IMR-90 (cell line): ENCODE measurements around the gene TENM3. TPM values are rescaled to one million over a fixed set of nuclear protein-coding genes. Genes with fewer than 3 reads are reported as not detected.
A peak's percentile ranks its signal among the peaks of the same experiment; 100 is the strongest.

ENCODE experiments used
- ATAC-seq: fragments of 200-7000 bp; cut with Tn5 transposase; 2 replicates; pipeline ENCODE4 v1.9.1; 2020; ENCODE audit warnings: low read depth, mild to moderate bottlenecking, moderate library complexity
- BruUV-seq: library from RNA; stranded (reverse); fragments of 400-500 nt; replicated peaks from 2 replicates; lab custom pipeline; 2021; lab: Mats Ljungman, UMichigan
- CTCF ChIA-PET: fragments of 300-600 bp; formaldehyde crosslinking; extraction: SDS; loops from one replicate; lab custom pipeline; 2021; ENCODE audit warnings: antibody characterized with exemption; lab: Yijun Ruan, JAX
- POLR2A ChIA-PET: fragments of 300-600 bp; sonication (Branson Sonifier 250); formaldehyde crosslinking; loops from one replicate; lab custom pipeline; 2022; ENCODE audit warnings: antibody characterized with exemption; ENCODE audit not compliant: unreplicated experiment; lab: Charles Lee
- DNase-seq: peaks from one replicate; pipeline ENCODE4 v3.0.0; 2013
- H2AFZ ChIP-seq: replicated peaks from 2 replicates; pipeline ENCODE3; 2013; ENCODE audit warnings: low read length, mild to moderate bottlenecking; ENCODE audit not compliant: poor library complexity
- H2AK5ac ChIP-seq: 2 replicates; pipeline ENCODE4 v1.6.1; 2013; ENCODE audit warnings: low read depth, low read length, inconsistent platforms
- H2AK9ac ChIP-seq: replicated peaks from 2 replicates; pipeline ENCODE3; 2013; ENCODE audit warnings: mild to moderate bottlenecking, low read depth, low read length, moderate library complexity; ENCODE audit not compliant: poor library complexity
- H2BK120ac ChIP-seq: 2 replicates; pipeline ENCODE4 v1.6.1; 2013; ENCODE audit warnings: low read depth, low read length, inconsistent platforms
- H2BK15ac ChIP-seq: 3 replicates; pipeline ENCODE4 v1.6.1; 2013; ENCODE audit warnings: low read depth, low read length, inconsistent platforms
- H2BK20ac ChIP-seq: 2 replicates; pipeline ENCODE4 v1.6.1; 2013; ENCODE audit warnings: low read depth, mild to moderate bottlenecking, inconsistent platforms, low read length, moderate library complexity
- H2BK5ac ChIP-seq: 2 replicates; pipeline ENCODE4 v1.6.1; 2013; ENCODE audit warnings: mild to moderate bottlenecking, low read depth, low read length, inconsistent platforms; ENCODE audit not compliant: poor library complexity, severe bottlenecking
- H3K14ac ChIP-seq: replicated peaks from 2 replicates; pipeline ENCODE4 v1.6.1; 2013; ENCODE audit warnings: low read depth, low read length, inconsistent platforms
- H3K18ac ChIP-seq: 2 replicates; pipeline ENCODE4 v1.6.1; 2013; ENCODE audit warnings: low read depth, low read length, control low read depth
- H3K23ac ChIP-seq: 2 replicates; pipeline ENCODE4 v1.6.1; 2013; ENCODE audit warnings: low read depth, low read length, inconsistent platforms
- H3K27ac ChIP-seq: 2 replicates; pipeline ENCODE4 v1.5.1; 2013; ENCODE audit warnings: mild to moderate bottlenecking, control low read depth, low read length; ENCODE audit not compliant: insufficient read depth
- H3K27me3 ChIP-seq: 2 replicates; pipeline ENCODE4 v1.6.1; 2013; ENCODE audit warnings: low read length; ENCODE audit not compliant: control insufficient read depth, insufficient read depth
- H3K36me3 ChIP-seq: 2 replicates; pipeline ENCODE4 v1.6.1; 2013; ENCODE audit warnings: low read length, mixed read lengths; ENCODE audit not compliant: control insufficient read depth, insufficient read depth
- H3K4ac ChIP-seq: 2 replicates; pipeline ENCODE4 v1.6.1; 2013; ENCODE audit warnings: low read depth, low read length, inconsistent platforms
- H3K4me1 ChIP-seq: 2 replicates; pipeline ENCODE4 v1.6.1; 2013; ENCODE audit warnings: low read length, mixed read lengths; ENCODE audit not compliant: control insufficient read depth, insufficient read depth
- H3K4me2 ChIP-seq: 2 replicates; pipeline ENCODE4 v1.6.1; 2013; ENCODE audit warnings: low read depth, mild to moderate bottlenecking, control low read depth, low read length, moderate library complexity
- H3K4me3 ChIP-seq: 2 replicates; pipeline ENCODE4 v1.5.1; 2013; ENCODE audit warnings: low read depth, mild to moderate bottlenecking, control low read depth, low read length, moderate library complexity; ENCODE audit not compliant: insufficient read depth
- H3K56ac ChIP-seq: 2 replicates; pipeline ENCODE4 v1.6.1; 2013; ENCODE audit warnings: low read length, inconsistent platforms; ENCODE audit not compliant: insufficient read depth; ENCODE audit errors: extremely low read depth
- H3K79me1 ChIP-seq, 2 experiments: 2 replicates each; pipeline ENCODE4 v1.6.1; 2013; ENCODE audit warnings: low read length in 2 of 2, inconsistent platforms in 1 of 2, low read depth in 1 of 2
- H3K9ac ChIP-seq: 2 replicates; pipeline ENCODE4 v1.6.1; 2013; ENCODE audit warnings: low read depth, low read length, control low read depth
- H3K9me1 ChIP-seq: 2 replicates; pipeline ENCODE4 v1.6.1; 2013; ENCODE audit warnings: low read length, inconsistent platforms; ENCODE audit not compliant: insufficient read depth
- H3K9me3 ChIP-seq: 2 replicates; pipeline ENCODE4 v1.6.1; 2013; ENCODE audit warnings: low read length; ENCODE audit not compliant: control insufficient read depth, insufficient read depth
- H4K20me1 ChIP-seq: 2 replicates; pipeline ENCODE4 v1.6.1; 2013; ENCODE audit warnings: low read length, inconsistent platforms; ENCODE audit not compliant: insufficient read depth
- H4K5ac ChIP-seq: 2 replicates; pipeline ENCODE4 v1.6.1; 2013; ENCODE audit warnings: mild to moderate bottlenecking, low read depth, low read length, control low read depth
- H4K8ac ChIP-seq, 2 experiments: 2 replicates each; pipeline ENCODE4 v1.6.1; 2013; ENCODE audit warnings: low read depth in 2 of 2, low read length in 2 of 2, control low read depth in 1 of 2, inconsistent platforms in 1 of 2
- H4K91ac ChIP-seq: 2 replicates; pipeline ENCODE4 v1.6.1; 2013; ENCODE audit warnings: low read depth, low read length, inconsistent platforms; ENCODE audit not compliant: insufficient read depth
- BHLHE40 ChIP-seq: fragments of 150-350 bp; IDR thresholded peaks from 2 replicates; pipeline ENCODE4 v1.6.1; 2016; ENCODE audit warnings: mild to moderate bottlenecking, low read depth, low read length
- CEBPB ChIP-seq: IDR thresholded peaks from 2 replicates; pipeline ENCODE4 v1.6.1; 2012; ENCODE audit warnings: low read depth, low read length, improper control_type of control experiment
- CHD1 ChIP-seq: IDR thresholded peaks from 2 replicates; pipeline ENCODE4 v1.6.1; 2012; ENCODE audit warnings: low read depth, low read length, improper control_type of control experiment
- FOS ChIP-seq: fragments of 150-350 bp; IDR thresholded peaks from 2 replicates; pipeline ENCODE4 v1.6.1; 2016; ENCODE audit warnings: low read depth, low read length
- MAFK ChIP-seq: IDR thresholded peaks from 2 replicates; pipeline ENCODE4 v1.6.1; 2012; ENCODE audit warnings: low read depth, low read length, improper control_type of control experiment
- MAZ ChIP-seq: IDR thresholded peaks from 2 replicates; pipeline ENCODE4 v1.6.1; 2012; ENCODE audit warnings: low read depth, mild to moderate bottlenecking, low read length, improper control_type of control experiment, moderate library complexity, borderline replicate concordance
- MXI1 ChIP-seq: IDR thresholded peaks from 2 replicates; pipeline ENCODE4 v1.6.1; 2012; ENCODE audit warnings: low read depth, mild to moderate bottlenecking, low read length, moderate library complexity, borderline replicate concordance
- NFE2L2 ChIP-seq: fragments of 150-350 bp; IDR thresholded peaks from 2 replicates; pipeline ENCODE4 v1.6.1; 2016; ENCODE audit warnings: low read depth, mild to moderate bottlenecking, low read length
- POLR2A ChIP-seq: IDR thresholded peaks from 2 replicates; pipeline ENCODE4 v1.6.1; 2012; ENCODE audit warnings: mild to moderate bottlenecking, low read depth, low read length
- RAD21 ChIP-seq: IDR thresholded peaks from 2 replicates; pipeline ENCODE4 v1.6.1; 2012; ENCODE audit warnings: low read length, improper control_type of control experiment
- RCOR1 ChIP-seq: IDR thresholded peaks from 2 replicates; pipeline ENCODE4 v1.6.1; 2012; ENCODE audit warnings: mild to moderate bottlenecking, low read length, improper control_type of control experiment; ENCODE audit not compliant: insufficient replicate concordance
- RFX5 ChIP-seq: IDR thresholded peaks from 2 replicates; pipeline ENCODE4 v1.8.0; 2012; ENCODE audit warnings: low read depth, mild to moderate bottlenecking, low read length, moderate library complexity
- SMC3 ChIP-seq: fragments of 150-350 bp; IDR thresholded peaks from 2 replicates; pipeline ENCODE4 v1.6.1; 2016; ENCODE audit warnings: low read depth, mild to moderate bottlenecking, antibody characterized with exemption, low read length, moderate library complexity
- WGBS, 2 experiments: methylation state at CpG; one replicate each; pipeline versions ENCODE4 v1.1.5 to v1.1.7; 2013; ENCODE audit warnings: missing lambda C conversion rate in 2 of 2; ENCODE audit not compliant: insufficient read length in 1 of 2; ENCODE audit errors: extremely low coverage in 2 of 2; 5-methylcytosine and 5-hydroxymethylcytosine counted together
- dilution Hi-C: fragments of 300-500 bp; cut with HindIII; formaldehyde crosslinking; loops from one replicate; pipeline ENCODE4 v1.14.3; 2018; ENCODE audit warnings: low sequenced_read_pairs; ENCODE audit not compliant: unreplicated experiment
- in situ Hi-C: fragments of 300-500 bp; cut with MboI; formaldehyde crosslinking; loops from 3 replicates; pipeline ENCODE4 v1.14.3; 2019; ENCODE audit warnings: low sequenced_read_pairs, inconsistent platforms, mixed read lengths
- intact Hi-C: fragments of 100-400 bp; cut with micrococcal nuclease; formaldehyde crosslinking; loops from 2 replicates; pipeline ENCODE4 v1.10.0; 2022
- polyA plus RNA-seq, 3 experiments: library from polyadenylated mRNA; depleted of rRNA; stranded (reverse); fragments of >200 nt; gene quantifications; 2 replicates each; pipeline ENCODE4 v1.2.3, GENCODE V29; 2012; ENCODE audit warnings: low replicate concordance in 1 of 3
- total RNA-seq: library from RNA; depleted of rRNA; stranded (reverse); fragments of >200 nt; gene quantifications from 2 replicates; pipeline ENCODE4 v1.2.3, GENCODE V29; 2012
- TF ChIP-seq, protein P1 (sequence below): conservative IDR thresholded peaks from 2 replicates; pipeline ENCODE4 v1.5.1; 2012; ENCODE audit warnings: mild to moderate bottlenecking, low read depth, low read length, improper control_type of control experiment
- TF ChIP-seq, protein P2 (sequence below): fragments of 150-350 bp; IDR thresholded peaks from 2 replicates; pipeline ENCODE4 v1.6.1; 2016; ENCODE audit warnings: low read depth, mild to moderate bottlenecking, low read length, moderate library complexity, borderline replicate concordance
- TF ChIP-seq, protein P3 (sequence below): fragments of 150-350 bp; IDR thresholded peaks from 2 replicates; pipeline ENCODE4 v1.6.1; 2017; ENCODE audit warnings: mild to moderate bottlenecking, antibody characterized with exemption, low read length, low read depth

TENM3 gene
- total and polyA plus RNA-seq, 2 of the 4 experiments (the other 2 are of a cell fraction), result 29.9 to 173 TPM

DNA sequence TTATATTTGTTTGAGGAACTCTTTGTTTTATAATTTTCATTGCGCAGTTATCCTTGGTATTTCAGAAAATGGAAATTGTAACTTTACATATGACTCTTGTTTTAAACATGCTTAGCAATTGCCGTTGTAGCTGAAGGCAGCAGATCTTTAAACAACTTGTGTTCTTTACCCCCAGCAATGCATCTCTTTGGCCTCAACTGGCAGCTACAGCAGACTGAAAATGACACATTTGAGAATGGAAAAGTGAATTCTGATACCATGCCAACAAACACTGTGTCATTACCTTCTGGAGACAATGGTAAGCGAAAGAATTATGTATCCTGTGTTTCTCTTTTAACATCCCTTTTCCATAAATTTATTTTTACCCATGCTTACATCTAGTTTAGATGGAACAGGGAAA, 410.4 kb downstream of the TENM3 start:
- dilution Hi-C loops, result no loop called here
- no peaks in the 10 kb centered on the region; a peak in 1 of 4 replicates for H3K79me1 ChIP-seq

More for the DNA sequence above, 410.4 kb downstream of the TENM3 start:
- Histone ChIP-seq H3K4me3 (no peak overlapping the region), H4K5ac (no peak overlapping the region), H3K14ac (peak overlapping the region; percentile 54; the same call in 1 of the 2 replicates), H2AK5ac (no peak overlapping the region), H3K18ac (no peak overlapping the region), H4K20me1 (no peaks in the 10 kb centered on the region), H4K91ac (no peak overlapping the region), H3K9me3 (no peaks in the 10 kb centered on the region), H3K27ac (no peak overlapping the region), H2BK15ac (no peak overlapping the region), H3K9me1 (no peaks in the 10 kb centered on the region), H3K56ac (no peak overlapping the region), H3K9ac (no peak overlapping the region), H3K36me3 (no peaks in the 10 kb centered on the region), H2BK20ac (no peak overlapping the region), H3K4me1 (peaks cover 3% of the 10 kb centered on the region; the same call in 1 of the 2 replicates), H2BK120ac (no peak overlapping the region), H4K8ac (no peak overlapping the region), H3K27me3 (no peaks in the 10 kb centered on the region), H2AFZ (no peak overlapping the region), H2AK9ac (no peak overlapping the region), H3K4me2 (no peak overlapping the region; the same call in 1 of the 2 replicates), H3K23ac (no peak overlapping the region), H2BK5ac (no peak overlapping the region), H3K4ac (no peak overlapping the region)
- peak; percentile 75 for DNase-seq
- intact Hi-C loops, result no loop called here
- no peak; the same call in 1 of the 2 replicates for ATAC-seq
- POLR2A ChIA-PET, result no interaction called here
- in situ Hi-C loops, result no loop called here
- TF ChIP-seq CEBPB (no peak), BHLHE40 (no peak), RFX5 (no peak), MXI1 (no peak), RAD21 (no peak), CHD1 (no peak), NFE2L2 (no peak), POLR2A (no peak), MAFK (no peak), RCOR1 (no peak), FOS (no peak), MAZ (no peak), SMC3 (no peak)
- TF ChIP-seq, protein P1, sequence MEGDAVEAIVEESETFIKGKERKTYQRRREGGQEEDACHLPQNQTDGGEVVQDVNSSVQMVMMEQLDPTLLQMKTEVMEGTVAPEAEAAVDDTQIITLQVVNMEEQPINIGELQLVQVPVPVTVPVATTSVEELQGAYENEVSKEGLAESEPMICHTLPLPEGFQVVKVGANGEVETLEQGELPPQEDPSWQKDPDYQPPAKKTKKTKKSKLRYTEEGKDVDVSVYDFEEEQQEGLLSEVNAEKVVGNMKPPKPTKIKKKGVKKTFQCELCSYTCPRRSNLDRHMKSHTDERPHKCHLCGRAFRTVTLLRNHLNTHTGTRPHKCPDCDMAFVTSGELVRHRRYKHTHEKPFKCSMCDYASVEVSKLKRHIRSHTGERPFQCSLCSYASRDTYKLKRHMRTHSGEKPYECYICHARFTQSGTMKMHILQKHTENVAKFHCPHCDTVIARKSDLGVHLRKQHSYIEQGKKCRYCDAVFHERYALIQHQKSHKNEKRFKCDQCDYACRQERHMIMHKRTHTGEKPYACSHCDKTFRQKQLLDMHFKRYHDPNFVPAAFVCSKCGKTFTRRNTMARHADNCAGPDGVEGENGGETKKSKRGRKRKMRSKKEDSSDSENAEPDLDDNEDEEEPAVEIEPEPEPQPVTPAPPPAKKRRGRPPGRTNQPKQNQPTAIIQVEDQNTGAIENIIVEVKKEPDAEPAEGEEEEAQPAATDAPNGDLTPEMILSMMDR, result no peak
- TF ChIP-seq, protein P2, sequence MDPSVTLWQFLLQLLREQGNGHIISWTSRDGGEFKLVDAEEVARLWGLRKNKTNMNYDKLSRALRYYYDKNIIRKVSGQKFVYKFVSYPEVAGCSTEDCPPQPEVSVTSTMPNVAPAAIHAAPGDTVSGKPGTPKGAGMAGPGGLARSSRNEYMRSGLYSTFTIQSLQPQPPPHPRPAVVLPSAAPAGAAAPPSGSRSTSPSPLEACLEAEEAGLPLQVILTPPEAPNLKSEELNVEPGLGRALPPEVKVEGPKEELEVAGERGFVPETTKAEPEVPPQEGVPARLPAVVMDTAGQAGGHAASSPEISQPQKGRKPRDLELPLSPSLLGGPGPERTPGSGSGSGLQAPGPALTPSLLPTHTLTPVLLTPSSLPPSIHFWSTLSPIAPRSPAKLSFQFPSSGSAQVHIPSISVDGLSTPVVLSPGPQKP, result no peak
- TF ChIP-seq, protein P3, sequence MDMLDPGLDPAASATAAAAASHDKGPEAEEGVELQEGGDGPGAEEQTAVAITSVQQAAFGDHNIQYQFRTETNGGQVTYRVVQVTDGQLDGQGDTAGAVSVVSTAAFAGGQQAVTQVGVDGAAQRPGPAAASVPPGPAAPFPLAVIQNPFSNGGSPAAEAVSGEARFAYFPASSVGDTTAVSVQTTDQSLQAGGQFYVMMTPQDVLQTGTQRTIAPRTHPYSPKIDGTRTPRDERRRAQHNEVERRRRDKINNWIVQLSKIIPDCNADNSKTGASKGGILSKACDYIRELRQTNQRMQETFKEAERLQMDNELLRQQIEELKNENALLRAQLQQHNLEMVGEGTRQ, result no peak
- CTCF ChIA-PET, result no interaction called here
- no TSS peak for BruUV-seq
- whole genome bisulfite sequencing, 2 experiments, result no CpG with 5 or more reads among the region's 3 CpGs
